BLaER1 treated with 17β-estradiol and CSF1 and Interleukin-3, amounts not matched to agents 10 nM and 100 nM (cell line): ENCODE data around the gene EFCAB5.

Source experiments
- H3K27ac ChIP-seq, 11 experiments: shearing (Covaris generic); formaldehyde crosslinking; 2 replicates each; pipeline ENCODE4 v1.8.1; 2022
- H3K27me3 ChIP-seq, 11 experiments: shearing (Covaris generic); formaldehyde crosslinking; 2 replicates each; pipeline ENCODE4 v1.8.1; 2022
- H3K36me3 ChIP-seq, 11 experiments: shearing (Covaris generic); formaldehyde crosslinking; 2 replicates each; pipeline ENCODE4 v1.8.1; 2022
- H3K4me1 ChIP-seq, 10 experiments: shearing (Covaris generic); formaldehyde crosslinking; 2 replicates each; pipeline ENCODE4 v1.8.1; 2022
- H3K4me2 ChIP-seq, 11 experiments: shearing (Covaris generic); formaldehyde crosslinking; 2 replicates each; pipeline ENCODE4 v1.8.1; 2022
- H3K4me3 ChIP-seq, 10 experiments: shearing (Covaris generic); formaldehyde crosslinking; 2 replicates each; pipeline ENCODE4 v1.8.1; 2022
- H3K9ac ChIP-seq, 11 experiments: shearing (Covaris generic); formaldehyde crosslinking; 2 replicates each; pipeline ENCODE4 v1.8.1; 2022
- H3K9me3 ChIP-seq, 11 experiments: shearing (Covaris generic); formaldehyde crosslinking; replicated peaks in 1 of 11; 2 replicates each; pipeline ENCODE4 v1.8.1; 2022
- H4K20me1 ChIP-seq, 11 experiments: shearing (Covaris generic); formaldehyde crosslinking; 2 replicates each; pipeline ENCODE4 v1.8.1; 2022
- Cebpa-rat ChIP-seq, 11 experiments: shearing (Covaris generic); IDR thresholded peaks; 2 replicates each; pipeline ENCODE4 v1.8.1; 2022

The EFCAB5 gene

DNA sequence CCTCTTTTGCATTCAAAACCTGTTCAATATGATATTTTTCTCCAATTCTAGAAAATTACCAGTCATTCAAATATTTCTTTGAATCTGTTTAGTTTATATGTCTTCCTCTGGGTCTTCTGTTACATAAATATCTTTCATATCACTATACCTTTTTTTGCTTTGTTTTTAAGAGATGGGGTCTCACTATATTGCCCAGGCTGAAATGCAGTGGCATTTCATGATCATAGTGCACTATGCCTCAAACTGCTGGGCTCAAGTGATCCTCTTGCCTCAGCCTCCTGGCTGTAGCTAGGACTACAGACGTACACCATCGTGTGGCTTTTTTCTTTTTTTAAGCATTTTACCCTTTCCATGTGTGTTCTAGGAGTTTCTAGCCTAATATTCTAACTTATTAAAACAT lies 214.0 kb downstream of the EFCAB5 start:
- no peak overlapping the region for H3K4me2 ChIP-seq
- no peak overlapping the region for H3K4me3 ChIP-seq
- H3K36me3 ChIP-seq: peaks cover 50 to 95% (median 85%) of the 10 kb centered on the region in 11 experiments
- TF ChIP-seq Cebpa-rat (IDR thresholded peaks at IDR 0.05): no peak
- H3K4me1 ChIP-seq: peaks cover 0 to 29% (median 6%) of the 10 kb centered on the region in 10 experiments; a peak in 11 of 20 replicates
- H3K9me3 ChIP-seq: peaks cover 12 to 34% (median 23%) of the 10 kb centered on the region in 11 experiments
- H4K20me1 ChIP-seq: peaks cover 4 to 87% (median 25%) of the 10 kb centered on the region in 11 experiments; a peak in 13 of 22 replicates
- no peaks in the 10 kb centered on the region for H3K27me3 ChIP-seq
- no peak overlapping the region for H3K27ac ChIP-seq
- H3K9ac ChIP-seq: no peak overlapping the region
